HepG2 (cell line): ENCODE data around the gene STYX. TPM values are rescaled to one million over a fixed set of nuclear protein-coding genes. Genes with fewer than 3 reads are reported as not detected.

ENCODE experiments used
- ATF6 ChIP-seq: sonication (generic); formaldehyde crosslinking; conservative IDR thresholded peaks from 2 replicates; pipeline ENCODE4 v1.4.0; 2020; ENCODE audit warnings: missing genetic modification reagents
- CTCF ChIP-seq: sonication (generic); formaldehyde crosslinking; IDR thresholded peaks from 2 replicates; pipeline ENCODE4 v1.5.0; 2020; ENCODE audit warnings: mild to moderate bottlenecking, missing genetic modification reagents, moderate library complexity
- DRAP1 ChIP-seq: IDR thresholded peaks from 2 replicates; pipeline ENCODE4 v1.6.1; 2016; ENCODE audit warnings: missing genetic modification reagents, missing compliant biosample characterization
- FOSL2 ChIP-seq: sonication (generic); formaldehyde crosslinking; IDR thresholded peaks from 2 replicates; pipeline ENCODE4 v1.4.0; 2020; ENCODE audit warnings: missing genetic modification reagents
- HDAC2 ChIP-seq: sonication (generic); formaldehyde crosslinking; IDR thresholded peaks from 2 replicates; pipeline ENCODE4 v1.4.0; 2020; ENCODE audit warnings: missing genetic modification reagents
- HMG20A ChIP-seq: IDR thresholded peaks from 2 replicates; pipeline ENCODE4 v1.6.1; 2016; ENCODE audit warnings: borderline replicate concordance
- HNF4A ChIP-seq: sonication (generic); formaldehyde crosslinking; IDR thresholded peaks from 2 replicates; pipeline ENCODE4 v1.4.0; 2020; ENCODE audit warnings: missing genetic modification reagents
- MIXL1 ChIP-seq: IDR thresholded peaks from 2 replicates; pipeline ENCODE4 v1.6.1; 2016
- NCOR1 ChIP-seq: fragments of 200-600 bp; sonication (generic); IDR thresholded peaks from 2 replicates; pipeline ENCODE4 v1.7.0; 2017; ENCODE audit warnings: antibody characterized with exemption, low read length, borderline replicate concordance
- NFE2L2 ChIP-seq: fragments of 150-350 bp; IDR thresholded peaks from 2 replicates; pipeline ENCODE4 v1.6.1; 2014; ENCODE audit warnings: low read length
- NR2F6 ChIP-seq, 2 experiments: IDR thresholded peaks; 2 replicates each; pipeline ENCODE4 v1.6.1; 2016; ENCODE audit warnings: antibody characterized with exemption in 1 of 2, mild to moderate bottlenecking in 1 of 2
- PTBP1 ChIP-seq: fragments of 200-400 bp; formaldehyde crosslinking; IDR thresholded peaks from 2 replicates; pipeline ENCODE4 v1.6.1; 2018; ENCODE audit warnings: low read length, low read depth; ENCODE audit not compliant: poor library complexity, severe bottlenecking
- SOX6 ChIP-seq, 2 experiments: fragments of 450-650 bp in 1 of 2; sonication (generic) in 1 of 2; formaldehyde crosslinking in 1 of 2; IDR thresholded peaks; 2 replicates each; pipeline versions ENCODE4 v1.4.0 to v1.6.1; 2017 to 2020; ENCODE audit warnings: antibody characterized with exemption in 1 of 2, mild to moderate bottlenecking in 1 of 2, missing genetic modification reagents in 1 of 2
- TCF7L2 ChIP-seq: IDR thresholded peaks from 2 replicates; pipeline ENCODE4 v1.6.1; 2011; ENCODE audit warnings: mild to moderate bottlenecking, low read depth, low read length, moderate library complexity
- WIZ ChIP-seq: sonication (generic); formaldehyde crosslinking; IDR thresholded peaks from 2 replicates; pipeline ENCODE4 v1.5.1; 2020; ENCODE audit warnings: mild to moderate bottlenecking, missing genetic modification reagents
- ZBTB10 ChIP-seq: sonication (generic); formaldehyde crosslinking; IDR thresholded peaks from 2 replicates; pipeline ENCODE4 v1.4.0; 2020; ENCODE audit warnings: missing genetic modification reagents, borderline replicate concordance
- ZFP1 ChIP-seq: IDR thresholded peaks from 2 replicates; pipeline ENCODE4 v1.6.1; 2016
- ZMYM3 ChIP-seq: sonication (generic); formaldehyde crosslinking; IDR thresholded peaks from 2 replicates; pipeline ENCODE4 v1.5.1; 2020; ENCODE audit warnings: mild to moderate bottlenecking, missing genetic modification reagents
- ZNF101 ChIP-seq: sonication (generic); formaldehyde crosslinking; IDR thresholded peaks from 2 replicates; pipeline ENCODE4 v1.4.0; 2020; ENCODE audit warnings: mild to moderate bottlenecking, low read depth, missing genetic modification reagents, borderline replicate concordance
- ZNF362 ChIP-seq: sonication (generic); formaldehyde crosslinking; IDR thresholded peaks from 2 replicates; pipeline ENCODE4 v1.4.0; 2020; ENCODE audit warnings: missing genetic modification reagents, mild to moderate bottlenecking, borderline replicate concordance
- ZNF484 ChIP-seq: sonication (generic); formaldehyde crosslinking; IDR thresholded peaks from 2 replicates; pipeline ENCODE4 v1.5.1; 2020; ENCODE audit warnings: mild to moderate bottlenecking, low read depth, missing genetic modification reagents, borderline replicate concordance
- ZNF501 ChIP-seq: sonication (generic); formaldehyde crosslinking; IDR thresholded peaks from 2 replicates; pipeline ENCODE4 v1.5.1; 2020; ENCODE audit warnings: mild to moderate bottlenecking, moderate library complexity, missing genetic modification reagents
- ZNF546 ChIP-seq: sonication (generic); formaldehyde crosslinking; conservative IDR thresholded peaks from 2 replicates; pipeline ENCODE4 v1.8.1; 2023; ENCODE audit warnings: mild to moderate bottlenecking, missing genetic modification reagents
- ZNF850 ChIP-seq: sonication (generic); formaldehyde crosslinking; conservative IDR thresholded peaks from 2 replicates; pipeline ENCODE4 v1.9.0; 2021; ENCODE audit warnings: mild to moderate bottlenecking, missing genetic modification reagents
- polyA plus RNA-seq, 8 experiments: library from polyadenylated mRNA; depleted of rRNA in 3 of 8; stranded (reverse) in 7 of 8; unstranded in 1 of 8; fragments of >200 nt; fragmentation: Illumina TruSeq in 4 of 8; extraction: Trizol in 4 of 8; gene quantifications; 2 replicates each; pipeline versions ENCODE4 v1.2.1 to v1.2.3, GENCODE V29; 2011 to 2016; ENCODE audit warnings: low read depth in 4 of 8, missing spikeins in 1 of 8, mixed read lengths in 1 of 8; ENCODE audit not compliant: insufficient read depth in 1 of 8
- total RNA-seq, 5 experiments: library from RNA; depleted of rRNA; stranded (reverse); fragments of >200 nt; fragmentation: Illumina TruSeq; extraction: Trizol; gene quantifications; 2 replicates each; pipeline ENCODE4 v1.2.3, GENCODE V29; 2016; ENCODE audit warnings: low read depth in 1 of 5

Gene STYX
- total and polyA plus RNA-seq, 2 of the 13 experiments (the other 11 are each of a cell fraction or from before 2014, with no cell fraction given), result 6.6 to 10.9 TPM

GRCh38 chr14:52700701-52701172 lies 29.2 kb upstream of the STYX start (continued):
- TF ChIP-seq CTCF (CRISPR knock-in tag), result no peak
- peak; percentile 65 for TF ChIP-seq FOSL2 (CRISPR knock-in tag)
- no peak for TF ChIP-seq ZNF101 (CRISPR knock-in tag)
- no peak for TF ChIP-seq PTBP1
- no peak for TF ChIP-seq NFE2L2
- TF ChIP-seq ZMYM3 (CRISPR knock-in tag), result no peak
- TF ChIP-seq NCOR1, result peak; percentile 94
- no peak for TF ChIP-seq ZNF501 (CRISPR knock-in tag)
- TF ChIP-seq WIZ (CRISPR knock-in tag), result no peak
- TF ChIP-seq ZFP1, result no peak
- TF ChIP-seq ZBTB10, result no peak
- 0 out of 2 replicates have a peak, but pooled peaks have one; percentile 12 for TF ChIP-seq NR2F6 (IDR thresholded peaks at IDR 0.05)
- no peak for TF ChIP-seq NR2F6 (CRISPR knock-in tag; IDR thresholded peaks at IDR 0.05)
- no peak for TF ChIP-seq ZNF850 (CRISPR knock-in tag)
- peak; percentile 49; the same call in 1 of the 2 replicates for TF ChIP-seq HDAC2
- no peak for TF ChIP-seq ZNF546
- peak; percentile 91 for TF ChIP-seq ZNF362 (CRISPR knock-in tag)
- peak; percentile 53; the same call in 1 of the 2 replicates for TF ChIP-seq HMG20A (CRISPR knock-in tag)
- TF ChIP-seq SOX6 (IDR thresholded peaks at IDR 0.05), result no peak
- TF ChIP-seq SOX6 (CRISPR knock-in tag; IDR thresholded peaks at IDR 0.05), result peak; percentile 14; the same call in 1 of the 2 replicates
- peak; percentile 78 for TF ChIP-seq MIXL1 (CRISPR knock-in tag)
- no peak for TF ChIP-seq ZNF484 (CRISPR knock-in tag)
- TF ChIP-seq ATF6, result no peak
- peak; percentile 60 for TF ChIP-seq HNF4A (CRISPR knock-in tag)
- TF ChIP-seq TCF7L2, result no peak
- peak; percentile 54 for TF ChIP-seq DRAP1 (CRISPR knock-in tag)
